ENCODE measurements around the gene KPNB1.

- TF ChIP-seq GATA3 (IDR thresholded peaks at IDR 0.05; ENCODE audit: low read depth, low read length) (no peak), GATA2 (IDR thresholded peaks at IDR 0.05; ENCODE audit: low read depth, low read length) (no peak)
These were observed 14.9 kb downstream of the KPNB1 start for GRCh38 chr17:47664624-47664941.
